A549 (cell line): Measurements from ENCODE around the gene GRID1.

Experiments
- BHLHE40 ChIP-seq: IDR thresholded peaks from 2 replicates; pipeline ENCODE4 v1.6.1; 2012; ENCODE audit warnings: low read depth, low read length, inconsistent platforms
- CHD2 ChIP-seq: fragments of 150-350 bp; IDR thresholded peaks from 2 replicates; pipeline ENCODE4 v1.6.1; 2014; ENCODE audit warnings: low read length; ENCODE audit not compliant: partially characterized antibody
- CHD4 ChIP-seq: fragments of 200-600 bp; sonication (generic); IDR thresholded peaks from 2 replicates; pipeline ENCODE4 v1.6.1; 2016; ENCODE audit warnings: antibody characterized with exemption, mild to moderate bottlenecking, borderline replicate concordance
- KDM5A ChIP-seq: fragments of 200-600 bp; sonication (generic); IDR thresholded peaks from 2 replicates; pipeline ENCODE4 v1.6.1; 2016; ENCODE audit warnings: antibody characterized with exemption, mild to moderate bottlenecking
- MYC ChIP-seq: IDR thresholded peaks from 2 replicates; pipeline ENCODE4 v1.6.1; 2012; ENCODE audit warnings: mild to moderate bottlenecking, inconsistent platforms, low read length, improper control_type of control experiment, borderline replicate concordance
- POLR2A ChIP-seq: IDR thresholded peaks from 2 replicates; pipeline ENCODE4 v1.6.1; 2012; ENCODE audit warnings: mild to moderate bottlenecking, low read length
- RCOR1 ChIP-seq: fragments of 150-350 bp; IDR thresholded peaks from 2 replicates; pipeline ENCODE4 v1.6.1; 2014; ENCODE audit warnings: antibody characterized with exemption, low read length, low read depth
- RFX5 ChIP-seq: fragments of 450-650 bp; IDR thresholded peaks from 2 replicates; pipeline ENCODE4 v1.7.1; 2014; ENCODE audit warnings: antibody characterized with exemption, mild to moderate bottlenecking, moderate library complexity
- TF ChIP-seq, protein P1 (sequence below): fragments of >200 bp; sonication (Bioruptor Twin); formaldehyde crosslinking; IDR thresholded peaks from 3 replicates; pipeline ENCODE4 v1.5.1; 2016
- TF ChIP-seq, protein P2 (sequence below): IDR thresholded peaks from 2 replicates; pipeline ENCODE4 v1.6.1; 2012
- TF ChIP-seq, protein P3 (sequence below): IDR thresholded peaks from 2 replicates; pipeline ENCODE4 v1.6.1; 2012
- TF ChIP-seq, protein P4 (sequence below): fragments of >200 bp; sonication (Bioruptor Twin); formaldehyde crosslinking; IDR thresholded peaks from 2 replicates; pipeline ENCODE4 v1.6.1; 2016

DNA sequence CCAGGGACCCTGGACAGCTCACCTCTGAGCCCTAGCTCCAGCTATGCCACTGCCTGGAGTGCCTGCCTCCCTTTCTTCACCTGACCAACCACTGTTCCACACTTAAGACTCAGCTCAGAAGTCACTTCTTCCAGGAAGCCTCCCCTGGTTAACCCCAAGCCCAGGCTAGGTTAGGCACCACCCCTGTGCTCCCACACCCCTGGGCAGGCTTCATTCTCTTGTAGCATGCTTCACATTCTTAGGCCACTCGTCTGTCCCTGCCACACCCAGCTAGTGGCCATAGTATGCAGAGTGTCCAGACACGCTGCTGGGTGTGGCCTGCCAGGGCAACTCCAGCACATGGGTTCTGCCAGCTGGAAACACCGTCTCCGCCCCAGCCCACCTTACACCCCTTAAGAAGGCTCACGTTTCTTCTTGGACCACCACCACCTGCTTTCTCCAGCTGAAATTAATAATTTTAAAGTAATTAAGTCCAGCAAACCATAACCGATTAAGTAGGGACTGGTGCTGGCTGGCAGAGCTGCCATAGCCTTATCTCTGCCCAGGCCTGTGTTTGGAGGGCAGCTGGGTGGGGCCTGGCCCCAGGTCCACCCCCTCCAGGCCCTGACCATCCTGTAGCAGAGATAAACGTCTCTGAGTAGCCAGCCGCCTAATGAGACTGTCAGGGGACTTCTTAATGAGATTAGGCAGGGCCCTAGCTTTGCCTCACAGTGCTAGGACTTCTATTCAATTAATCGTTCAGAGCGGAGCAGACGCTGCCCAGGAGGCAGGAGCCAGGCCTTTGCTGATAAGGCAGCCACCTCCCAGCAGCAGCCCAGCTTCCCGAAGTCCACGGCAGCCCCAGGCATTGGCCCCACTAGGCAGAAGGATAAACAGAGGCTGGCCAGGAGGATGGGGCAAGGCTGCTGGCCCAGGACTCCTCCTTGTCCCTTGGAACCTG lies 20.5 kb downstream of the GRID1 start:
- TF ChIP-seq CHD2: no peak
- TF ChIP-seq, protein P1, sequence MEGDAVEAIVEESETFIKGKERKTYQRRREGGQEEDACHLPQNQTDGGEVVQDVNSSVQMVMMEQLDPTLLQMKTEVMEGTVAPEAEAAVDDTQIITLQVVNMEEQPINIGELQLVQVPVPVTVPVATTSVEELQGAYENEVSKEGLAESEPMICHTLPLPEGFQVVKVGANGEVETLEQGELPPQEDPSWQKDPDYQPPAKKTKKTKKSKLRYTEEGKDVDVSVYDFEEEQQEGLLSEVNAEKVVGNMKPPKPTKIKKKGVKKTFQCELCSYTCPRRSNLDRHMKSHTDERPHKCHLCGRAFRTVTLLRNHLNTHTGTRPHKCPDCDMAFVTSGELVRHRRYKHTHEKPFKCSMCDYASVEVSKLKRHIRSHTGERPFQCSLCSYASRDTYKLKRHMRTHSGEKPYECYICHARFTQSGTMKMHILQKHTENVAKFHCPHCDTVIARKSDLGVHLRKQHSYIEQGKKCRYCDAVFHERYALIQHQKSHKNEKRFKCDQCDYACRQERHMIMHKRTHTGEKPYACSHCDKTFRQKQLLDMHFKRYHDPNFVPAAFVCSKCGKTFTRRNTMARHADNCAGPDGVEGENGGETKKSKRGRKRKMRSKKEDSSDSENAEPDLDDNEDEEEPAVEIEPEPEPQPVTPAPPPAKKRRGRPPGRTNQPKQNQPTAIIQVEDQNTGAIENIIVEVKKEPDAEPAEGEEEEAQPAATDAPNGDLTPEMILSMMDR: no peak
- TF ChIP-seq MYC: no peak
- TF ChIP-seq, protein P2, sequence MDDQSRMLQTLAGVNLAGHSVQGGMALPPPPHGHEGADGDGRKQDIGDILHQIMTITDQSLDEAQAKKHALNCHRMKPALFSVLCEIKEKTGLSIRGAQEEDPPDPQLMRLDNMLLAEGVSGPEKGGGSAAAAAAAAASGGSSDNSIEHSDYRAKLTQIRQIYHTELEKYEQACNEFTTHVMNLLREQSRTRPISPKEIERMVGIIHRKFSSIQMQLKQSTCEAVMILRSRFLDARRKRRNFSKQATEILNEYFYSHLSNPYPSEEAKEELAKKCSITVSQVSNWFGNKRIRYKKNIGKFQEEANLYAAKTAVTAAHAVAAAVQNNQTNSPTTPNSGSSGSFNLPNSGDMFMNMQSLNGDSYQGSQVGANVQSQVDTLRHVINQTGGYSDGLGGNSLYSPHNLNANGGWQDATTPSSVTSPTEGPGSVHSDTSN: no peak
- no peak for TF ChIP-seq CHD4
- TF ChIP-seq, protein P3, sequence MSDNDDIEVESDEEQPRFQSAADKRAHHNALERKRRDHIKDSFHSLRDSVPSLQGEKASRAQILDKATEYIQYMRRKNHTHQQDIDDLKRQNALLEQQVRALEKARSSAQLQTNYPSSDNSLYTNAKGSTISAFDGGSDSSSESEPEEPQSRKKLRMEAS: peak; percentile 51
- TF ChIP-seq BHLHE40: no peak
- no peak for TF ChIP-seq POLR2A
- no peak for TF ChIP-seq RFX5
- TF ChIP-seq RCOR1: no peak
- TF ChIP-seq KDM5A: no peak
- TF ChIP-seq, protein P4, sequence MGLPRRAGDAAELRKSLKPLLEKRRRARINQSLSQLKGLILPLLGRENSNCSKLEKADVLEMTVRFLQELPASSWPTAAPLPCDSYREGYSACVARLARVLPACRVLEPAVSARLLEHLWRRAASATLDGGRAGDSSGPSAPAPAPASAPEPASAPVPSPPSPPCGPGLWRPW: no peak
